CD4-positive, CD25-positive, alpha-beta regulatory T cell (primary cell): ENCODE results near the gene IDH2. TPM values are rescaled to one million over a fixed set of nuclear protein-coding genes. Genes with fewer than 3 reads are reported as not detected.

Experiments
- ATAC-seq, 2 donors: fragments of 150-1000 bp; cut with Tn5 transposase; one replicate each; pipeline ENCODE4 v1.10.0; 2021; ENCODE audit warnings: low read depth in 2 of 2, moderate number of reproducible peaks in 2 of 2, moderate library complexity in 1 of 2
- DNase-seq, 3 donors: peaks; one replicate each; pipeline versions ENCODE4 v3.0.0 to v3.0.0-alpha.2; 2012 to 2022; ENCODE audit warnings: mixed read lengths in 1 of 3
- H3K27ac ChIP-seq: one replicate; pipeline ENCODE4 v1.7.0; 2013; ENCODE audit warnings: mild to moderate bottlenecking, low read length; ENCODE audit not compliant: insufficient read depth, poor library complexity, severe bottlenecking
- H3K27me3 ChIP-seq: one replicate; pipeline ENCODE4 v1.7.0; 2013; ENCODE audit warnings: low read length; ENCODE audit not compliant: control insufficient read depth, insufficient read depth
- H3K36me3 ChIP-seq: one replicate; pipeline ENCODE4 v1.7.0; 2013; ENCODE audit warnings: mild to moderate bottlenecking, low read length, moderate library complexity; ENCODE audit not compliant: control insufficient read depth, insufficient read depth
- H3K4me1 ChIP-seq: 2 replicates; pipeline ENCODE4 v1.7.0; 2013; ENCODE audit warnings: mild to moderate bottlenecking, low read length; ENCODE audit not compliant: insufficient read depth, control insufficient read depth, poor library complexity, severe bottlenecking
- H3K4me3 ChIP-seq: one replicate; pipeline ENCODE4 v1.7.0; 2013; ENCODE audit warnings: low read depth, mild to moderate bottlenecking, low read length, moderate library complexity
- H3K9me3 ChIP-seq, 2 experiments: 1 replicate in 1 of 2; 2 replicates in 1 of 2; pipeline ENCODE4 v1.7.0; 2013; ENCODE audit warnings: low read length in 2 of 2, mild to moderate bottlenecking in 1 of 2, moderate library complexity in 1 of 2; ENCODE audit not compliant: control insufficient read depth in 2 of 2
- H3K27ac Mint-ChIP-seq, 3 donors: one replicate each; pipeline ENCODE4 v1.8.0; 2020 to 2022; ENCODE audit warnings: mild to moderate bottlenecking in 3 of 3, mixed read lengths in 3 of 3, moderate library complexity in 2 of 3
- H3K27me3 Mint-ChIP-seq: one replicate; pipeline ENCODE4 v1.8.0; 2022; ENCODE audit warnings: mild to moderate bottlenecking, mixed read lengths
- H3K36me3 Mint-ChIP-seq: one replicate; pipeline ENCODE4 v1.8.0; 2020; ENCODE audit warnings: mixed read lengths
- H3K4me1 Mint-ChIP-seq, 4 donors: one replicate each; pipeline ENCODE4 v1.8.0; 2020 to 2022; ENCODE audit warnings: mixed read lengths in 4 of 4, mild to moderate bottlenecking in 1 of 4
- H3K4me3 Mint-ChIP-seq, 4 donors: one replicate each; pipeline ENCODE4 v1.8.0; 2020 to 2022; ENCODE audit warnings: mild to moderate bottlenecking in 4 of 4, mixed read lengths in 4 of 4, moderate library complexity in 3 of 4
- H3K9me3 Mint-ChIP-seq, 7 donors: one replicate each; pipeline ENCODE4 v1.8.0; 2020 to 2022; ENCODE audit warnings: mixed read lengths in 7 of 7, mild to moderate bottlenecking in 3 of 7, moderate library complexity in 2 of 7
- polyA plus RNA-seq, 4 donors: library from polyadenylated mRNA; unstranded; fragments of 300-500 nt; fragmentation: Illumina TruSeq; gene quantifications; one replicate each; pipeline ENCODE4 v1.2.3, GENCODE V29; 2021
- total RNA-seq: library from RNA; stranded (reverse); gene quantifications from one replicate; pipeline ENCODE4 v1.2.3, GENCODE V29; 2022

The IDH2 gene
- total and polyA plus RNA-seq, 5 donors from 2014 or later = 60.8 to 123 (median 91.0) TPM

GRCh38 chr15:90051874-90052273 is 50.4 kb downstream of the IDH2 start:
- no peaks in the 10 kb centered on the region for H3K36me3 ChIP-seq
- H3K4me3 ChIP-seq = no peak overlapping the region
- Mint-ChIP-seq H3K4me3 (no peak overlapping the region), H3K27ac (no peak overlapping the region), H3K4me1 (peaks cover 6 to 39% (median 12%) of the 10 kb centered on the region in 4 donors), H3K36me3 (peaks cover 14% of the 10 kb centered on the region), H3K9me3 (no peaks in the 10 kb centered on the region), H3K27me3 (no peaks in the 10 kb centered on the region)
- H3K9me3 ChIP-seq = no peaks in the 10 kb centered on the region
- ATAC-seq (no peak), DNase-seq (no peak)
- H3K27ac ChIP-seq = no peak overlapping the region
- no peaks in the 10 kb centered on the region for H3K4me1 ChIP-seq
- no peaks in the 10 kb centered on the region for H3K27me3 ChIP-seq

DNA sequence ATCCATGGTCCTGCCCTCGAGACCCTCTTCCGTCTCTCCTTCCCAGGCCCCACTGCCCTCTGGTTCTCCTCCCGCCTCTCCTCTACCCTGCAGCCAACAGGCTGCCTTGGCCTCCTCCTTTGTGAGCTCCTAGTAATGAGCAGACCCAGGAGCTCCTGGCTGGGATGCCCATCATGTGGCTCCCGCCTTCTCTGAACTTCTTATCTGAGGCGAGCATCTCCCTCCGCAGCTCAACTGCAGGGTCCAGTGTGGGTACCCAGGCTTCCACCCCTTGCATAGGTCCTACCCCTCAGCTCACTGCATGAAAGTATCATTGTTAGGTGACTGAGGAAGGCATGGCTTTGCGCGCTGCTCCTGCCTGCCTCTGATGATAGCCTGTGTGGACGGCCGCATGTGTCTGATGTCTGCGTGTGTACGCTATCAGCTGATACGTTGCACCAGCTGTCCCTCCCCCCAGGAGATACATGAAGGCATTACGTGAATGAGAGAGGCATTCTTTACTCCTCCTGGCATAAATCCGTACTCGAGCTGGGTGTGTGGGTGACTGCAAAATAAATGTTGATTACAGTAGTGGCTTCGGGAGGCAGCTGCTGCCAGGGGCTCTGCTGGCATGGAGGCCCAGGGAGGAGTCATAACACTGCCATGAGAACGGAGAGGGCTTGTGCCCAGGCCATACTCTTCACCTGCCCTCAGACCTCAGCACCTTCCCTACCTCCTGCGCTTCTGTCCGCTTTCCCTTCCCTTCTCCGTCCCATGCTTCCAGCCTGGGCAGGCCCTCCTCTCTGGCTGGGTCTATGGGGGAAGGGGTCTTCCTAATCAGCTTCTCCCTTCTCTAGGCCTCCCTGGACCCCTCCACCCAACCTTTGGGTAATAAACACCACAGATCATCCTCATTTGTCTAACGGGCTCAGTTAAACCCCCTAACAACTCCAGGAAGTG is 52.3 kb downstream of the IDH2 start:
- Histone ChIP-seq H3K4me3 (no peak overlapping the region), H3K27me3 (no peaks in the 10 kb centered on the region), H3K27ac (no peak overlapping the region), H3K9me3 (no peaks in the 10 kb centered on the region), H3K36me3 (no peaks in the 10 kb centered on the region), H3K4me1 (no peaks in the 10 kb centered on the region)
- Mint-ChIP-seq H3K36me3 (peaks cover 10% of the 10 kb centered on the region), H3K9me3 (peaks cover 0 to 1% (median 0%) of the 10 kb centered on the region in 7 donors), H3K27me3 (no peaks in the 10 kb centered on the region), H3K4me1 (peaks cover 2 to 49% (median 16%) of the 10 kb centered on the region in 4 donors), H3K27ac (peak overlapping the region in 1 of 3 donors; percentile 75), H3K4me3 (no peak overlapping the region)
- DNase-seq (no peak), ATAC-seq (no peak)

DNA sequence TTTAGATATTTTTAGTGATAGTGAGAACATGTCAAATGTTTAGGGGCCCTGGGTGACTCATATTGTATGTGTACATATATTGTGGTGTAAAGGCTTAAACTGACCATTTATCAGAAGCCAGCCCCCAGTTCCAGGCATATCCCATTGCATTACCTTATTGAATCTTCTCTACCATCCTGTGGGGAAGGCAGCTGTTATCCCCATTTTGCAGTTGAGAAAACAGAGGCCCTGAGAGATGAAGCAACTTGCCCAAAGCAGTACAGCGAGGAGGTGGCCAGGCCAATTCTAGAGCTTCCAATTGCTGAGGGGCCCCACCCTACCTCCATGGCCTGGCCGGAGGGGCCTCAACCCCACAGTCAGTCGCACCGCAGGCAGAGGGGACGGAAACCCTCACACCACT is 53.2 kb downstream of the IDH2 start:
- ATAC-seq (no peak), DNase-seq (no peak)
- Mint-ChIP-seq H3K27me3 (no peaks in the 10 kb centered on the region), H3K4me3 (no peak overlapping the region), H3K36me3 (peaks cover 10% of the 10 kb centered on the region), H3K27ac (peak overlapping the region in 1 of 3 donors; percentile 51), H3K4me1 (peaks cover 0 to 44% (median 14%) of the 10 kb centered on the region in 4 donors), H3K9me3 (peaks cover 0 to 1% (median 0%) of the 10 kb centered on the region in 7 donors)
- H3K36me3 ChIP-seq = no peaks in the 10 kb centered on the region
- H3K4me1 ChIP-seq = no peaks in the 10 kb centered on the region
- H3K27me3 ChIP-seq = no peaks in the 10 kb centered on the region
- no peak overlapping the region for H3K27ac ChIP-seq
- H3K4me3 ChIP-seq = no peak overlapping the region
- H3K9me3 ChIP-seq = no peaks in the 10 kb centered on the region

DNA sequence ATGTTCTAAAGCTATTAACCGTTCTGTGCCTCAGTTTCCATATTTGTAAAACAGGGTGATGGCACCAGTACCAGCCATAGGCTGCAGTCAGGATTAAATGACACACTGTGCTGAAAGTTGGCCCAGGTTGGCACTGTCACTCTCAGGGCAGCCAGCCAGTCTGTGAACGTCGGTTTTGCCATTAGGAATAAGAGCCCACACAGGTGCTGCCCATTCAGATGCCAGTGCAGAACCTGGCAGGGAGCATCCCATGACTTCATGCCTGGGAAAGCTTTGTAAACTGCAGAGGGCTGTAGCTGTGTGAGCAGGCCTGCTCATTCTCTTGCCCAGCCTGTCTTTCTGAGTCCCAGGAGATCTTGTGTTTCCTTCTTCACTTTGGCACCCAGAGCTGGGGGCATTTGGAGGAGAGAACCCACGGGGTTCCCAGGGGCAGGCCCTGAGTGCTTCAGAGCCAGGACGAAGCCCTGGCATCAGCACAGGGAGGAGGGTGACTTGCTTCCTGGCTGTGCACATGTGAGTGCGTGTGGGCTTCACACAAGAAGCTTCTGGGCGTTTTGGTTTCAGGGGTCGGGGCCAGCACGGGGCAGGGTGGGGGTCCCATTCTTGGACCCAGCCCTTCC is 54.2 kb downstream of the IDH2 start:
- H3K4me1 Mint-ChIP-seq = peaks cover 0 to 41% (median 14%) of the 10 kb centered on the region in 4 donors
- H3K9me3 ChIP-seq = no peaks in the 10 kb centered on the region
- H3K36me3 ChIP-seq = no peaks in the 10 kb centered on the region
- no peak for ATAC-seq
- no peaks in the 10 kb centered on the region for H3K27me3 Mint-ChIP-seq
- H3K4me1 ChIP-seq = no peaks in the 10 kb centered on the region
- no peak overlapping the region for H3K4me3 ChIP-seq
- H3K27ac ChIP-seq = no peak overlapping the region
- peaks cover 0 to 1% (median 0%) of the 10 kb centered on the region in 7 donors for H3K9me3 Mint-ChIP-seq
- DNase-seq = no peak
- peaks cover 10% of the 10 kb centered on the region for H3K36me3 Mint-ChIP-seq
- no peak overlapping the region for H3K27ac Mint-ChIP-seq
- no peak overlapping the region for H3K4me3 Mint-ChIP-seq
- H3K27me3 ChIP-seq = no peaks in the 10 kb centered on the region

DNA sequence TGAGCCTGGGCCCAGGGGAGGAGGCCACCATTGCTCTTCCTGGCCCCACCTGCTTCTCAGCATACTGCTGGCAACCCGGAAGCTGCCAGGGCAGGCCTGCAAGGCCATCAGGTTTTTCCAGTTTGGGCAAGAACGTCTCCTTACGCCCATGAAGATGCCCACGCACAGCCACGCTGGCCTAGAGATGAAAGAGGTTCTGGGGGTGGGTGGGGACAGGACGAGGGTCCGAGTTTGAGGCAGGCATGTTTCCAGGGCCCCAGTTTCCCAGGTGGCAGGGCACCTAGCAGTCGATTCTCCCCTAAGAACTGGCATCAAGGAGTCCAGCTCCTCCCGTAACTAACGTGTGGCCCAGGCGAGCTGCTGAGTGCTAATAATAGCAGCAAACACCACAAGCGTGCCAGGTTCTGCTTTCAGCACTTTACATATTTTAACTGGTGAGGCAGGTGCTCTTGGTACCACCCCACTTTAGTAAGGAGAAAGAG is 55.3 kb downstream of the IDH2 start:
- Mint-ChIP-seq H3K4me1 (peaks cover 0 to 32% (median 14%) of the 10 kb centered on the region in 4 donors), H3K27ac (peak overlapping the region in 2 of 3 donors; percentile 23 to 26), H3K9me3 (peaks cover 0 to 1% (median 0%) of the 10 kb centered on the region in 7 donors), H3K4me3 (no peak overlapping the region), H3K36me3 (peaks cover 10% of the 10 kb centered on the region), H3K27me3 (no peaks in the 10 kb centered on the region)
- no peak for ATAC-seq
- Histone ChIP-seq H3K9me3 (no peaks in the 10 kb centered on the region), H3K4me1 (no peaks in the 10 kb centered on the region), H3K36me3 (no peaks in the 10 kb centered on the region), H3K27ac (no peak overlapping the region), H3K4me3 (no peak overlapping the region), H3K27me3 (no peaks in the 10 kb centered on the region)
- no peak for DNase-seq

DNA sequence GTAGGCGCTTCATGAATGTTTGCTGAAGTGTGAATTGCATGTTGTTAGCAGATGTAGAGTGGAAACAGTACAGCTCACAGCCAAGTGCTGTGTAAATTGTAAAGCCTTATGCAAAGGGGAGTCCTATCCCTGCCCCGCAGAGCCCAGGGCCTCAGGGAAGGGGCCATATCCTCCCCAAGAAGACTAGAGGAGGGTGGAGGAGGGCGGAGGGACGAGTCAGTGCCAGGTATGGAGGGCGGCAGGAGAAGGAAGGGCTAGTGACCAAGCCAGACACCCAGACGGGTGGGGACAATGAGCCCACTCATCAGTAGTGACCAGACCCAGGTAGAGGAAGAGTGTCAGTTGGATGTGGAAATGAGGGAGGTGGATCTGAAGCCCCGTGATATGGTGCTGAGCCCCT is 56.0 kb downstream of the IDH2 start:
- H3K27me3 Mint-ChIP-seq = no peaks in the 10 kb centered on the region
- Histone ChIP-seq H3K27me3 (no peaks in the 10 kb centered on the region), H3K9me3 (no peaks in the 10 kb centered on the region), H3K4me3 (no peak overlapping the region), H3K4me1 (no peaks in the 10 kb centered on the region), H3K36me3 (no peaks in the 10 kb centered on the region), H3K27ac (no peak overlapping the region)
- H3K9me3 Mint-ChIP-seq = peaks cover 0 to 1% (median 0%) of the 10 kb centered on the region in 7 donors
- peaks cover 0 to 32% (median 15%) of the 10 kb centered on the region in 4 donors for H3K4me1 Mint-ChIP-seq
- no peak overlapping the region for H3K4me3 Mint-ChIP-seq
- peaks cover 10% of the 10 kb centered on the region for H3K36me3 Mint-ChIP-seq
- H3K27ac Mint-ChIP-seq = peak overlapping the region; percentile 26 to 92 (median 46)
- DNase-seq (no peak), ATAC-seq (no peak)

GRCh38 chr15:90044916-90045371 is 57.3 kb downstream of the IDH2 start:
- Histone ChIP-seq H3K9me3 (no peaks in the 10 kb centered on the region), H3K4me1 (no peaks in the 10 kb centered on the region), H3K36me3 (no peaks in the 10 kb centered on the region), H3K27ac (no peak overlapping the region), H3K27me3 (no peaks in the 10 kb centered on the region), H3K4me3 (no peak overlapping the region)
- no peak overlapping the region for H3K4me3 Mint-ChIP-seq
- H3K9me3 Mint-ChIP-seq = peaks cover 0 to 1% (median 0%) of the 10 kb centered on the region in 7 donors
- peak overlapping the region; percentile 39 to 56 (median 42) for H3K27ac Mint-ChIP-seq
- H3K27me3 Mint-ChIP-seq = no peaks in the 10 kb centered on the region
- DNase-seq = no peak
- ATAC-seq = no peak
- peaks cover 0 to 37% (median 15%) of the 10 kb centered on the region in 4 donors for H3K4me1 Mint-ChIP-seq
- peaks cover 7% of the 10 kb centered on the region for H3K36me3 Mint-ChIP-seq
